Stimulated activated CD8-positive, alpha-beta memory T cell treated with anti-CD3 and anti-CD28 coated beads, Interleukin-15, amount 100 ng/mL, for 48 hours (primary cell): ENCODE measurements around the gene GPR108.
"Not testable (repeated sequence)": the region's sequence is repeated elsewhere in the genome, so short reads cannot be mapped to it uniquely, and the experiment has no call there.

ENCODE experiments used
- DNase-seq, 2 donors: peaks; one replicate each; pipeline ENCODE4 v3.0.0-alpha.2; 2020; ENCODE audit warnings: low read depth in 2 of 2

The GPR108 gene

DNA sequence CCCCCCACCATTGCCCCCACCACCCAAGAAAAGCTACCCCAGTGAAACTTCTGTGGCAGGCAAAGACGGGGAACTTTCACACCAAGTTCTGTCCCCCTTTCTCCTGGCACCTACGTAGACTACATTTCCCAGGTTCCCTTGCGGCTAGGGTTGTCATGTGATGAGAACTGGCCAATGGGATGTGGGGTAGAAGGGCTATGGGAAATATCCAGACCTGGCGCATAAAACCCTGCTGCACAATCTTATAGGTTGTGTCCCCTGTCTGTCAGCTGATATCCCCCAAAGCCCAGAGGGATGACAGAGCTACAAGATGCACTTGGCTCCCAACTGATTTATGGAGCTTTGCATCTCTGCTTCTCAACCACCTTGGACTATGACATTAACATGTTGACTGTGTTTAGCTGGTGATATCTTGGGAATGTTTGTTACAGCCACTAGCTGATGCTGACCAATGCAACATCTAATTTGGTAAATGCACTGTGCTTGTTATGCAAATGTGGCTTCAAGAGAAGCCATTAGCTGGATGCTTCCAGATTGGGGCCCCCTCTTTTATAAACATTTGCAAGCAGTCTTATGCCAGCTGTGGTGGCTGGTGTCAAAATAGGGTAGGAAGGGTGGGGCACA is 23.8 kb upstream of the GPR108 start:
- DNase-seq, result no peak

DNA sequence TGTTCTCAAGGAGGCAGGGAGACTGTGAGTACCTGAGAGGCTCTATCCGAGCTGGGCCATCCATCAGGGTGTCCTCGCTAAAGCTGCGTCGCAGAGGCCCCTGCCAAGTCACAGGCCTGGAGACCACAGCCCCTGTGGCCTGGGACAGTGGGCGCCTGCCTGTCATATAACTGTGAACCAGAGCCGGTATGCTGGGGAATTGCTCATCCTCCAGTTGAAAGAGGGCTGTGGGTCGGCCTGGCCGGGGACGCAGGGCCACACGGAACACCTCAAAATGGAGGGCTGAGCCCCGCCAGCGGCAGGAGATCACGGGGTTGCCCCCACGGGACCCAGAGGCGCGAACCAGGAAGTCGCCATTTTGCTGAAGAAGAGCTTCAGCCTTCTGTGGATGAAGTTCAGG is 23.2 kb upstream of the GPR108 start:
- DNase-seq, result no peak

DNA sequence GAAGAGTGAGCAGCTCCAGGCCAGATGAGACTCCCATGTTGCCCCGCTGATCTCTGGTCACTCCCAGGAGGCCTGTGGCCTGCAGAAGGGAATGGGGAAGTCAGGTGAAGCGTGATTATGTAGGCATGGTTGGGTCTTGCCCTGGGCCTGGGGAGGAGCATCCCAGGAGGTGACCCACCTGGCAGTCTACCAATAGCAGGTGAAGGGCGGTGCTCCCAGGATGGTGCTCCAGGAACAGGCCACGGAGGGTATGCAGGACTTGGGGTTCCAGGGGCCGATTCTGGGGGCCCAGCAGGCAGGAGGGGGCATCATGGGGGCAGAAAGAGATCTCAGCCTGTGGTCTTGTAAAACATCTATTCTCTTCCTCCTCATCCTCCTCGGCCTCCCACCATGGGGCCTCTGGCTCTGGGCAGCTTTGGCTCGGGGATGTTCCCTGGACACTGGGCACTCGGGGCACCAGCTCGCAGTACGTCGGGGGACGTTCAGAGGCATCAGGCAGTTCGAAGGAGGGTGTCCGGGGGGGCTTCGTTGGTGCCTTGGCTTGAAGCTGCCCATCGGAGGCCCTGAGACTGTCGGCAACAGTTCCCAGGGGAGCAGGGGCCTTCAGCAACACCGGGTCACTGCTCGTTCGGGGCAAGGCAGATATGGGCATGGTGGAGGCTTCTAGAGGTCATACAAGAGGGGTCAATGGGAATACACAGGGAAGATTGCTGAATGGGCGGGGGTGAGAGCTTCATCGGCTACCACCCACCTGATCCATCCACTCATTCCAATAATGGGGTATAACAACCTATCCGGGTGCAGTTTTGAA is 17.5 kb upstream of the GPR108 start:
- DNase-seq, result no peak

DNA sequence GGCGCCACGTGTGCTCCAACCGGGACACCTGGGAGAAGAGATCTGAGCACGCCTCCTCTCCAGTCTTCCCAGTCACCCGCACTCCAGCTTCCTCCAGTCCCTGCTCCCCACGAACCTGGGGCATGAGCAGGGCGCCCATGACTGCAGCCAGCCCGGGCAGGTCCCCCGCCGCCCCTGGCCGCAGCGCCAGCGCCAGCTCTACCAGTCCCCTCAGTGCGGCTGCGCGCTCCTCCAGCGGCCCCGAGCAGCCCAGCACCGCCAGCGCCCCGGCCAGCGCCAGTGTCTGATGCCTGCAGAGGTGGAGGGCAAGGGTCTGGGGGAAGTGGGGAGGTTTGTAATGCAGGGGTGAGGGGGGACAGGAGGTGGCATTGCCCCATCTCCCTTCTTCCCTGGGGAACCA is 16.8 kb upstream of the GPR108 start:
- DNase-seq, result no peak

DNA sequence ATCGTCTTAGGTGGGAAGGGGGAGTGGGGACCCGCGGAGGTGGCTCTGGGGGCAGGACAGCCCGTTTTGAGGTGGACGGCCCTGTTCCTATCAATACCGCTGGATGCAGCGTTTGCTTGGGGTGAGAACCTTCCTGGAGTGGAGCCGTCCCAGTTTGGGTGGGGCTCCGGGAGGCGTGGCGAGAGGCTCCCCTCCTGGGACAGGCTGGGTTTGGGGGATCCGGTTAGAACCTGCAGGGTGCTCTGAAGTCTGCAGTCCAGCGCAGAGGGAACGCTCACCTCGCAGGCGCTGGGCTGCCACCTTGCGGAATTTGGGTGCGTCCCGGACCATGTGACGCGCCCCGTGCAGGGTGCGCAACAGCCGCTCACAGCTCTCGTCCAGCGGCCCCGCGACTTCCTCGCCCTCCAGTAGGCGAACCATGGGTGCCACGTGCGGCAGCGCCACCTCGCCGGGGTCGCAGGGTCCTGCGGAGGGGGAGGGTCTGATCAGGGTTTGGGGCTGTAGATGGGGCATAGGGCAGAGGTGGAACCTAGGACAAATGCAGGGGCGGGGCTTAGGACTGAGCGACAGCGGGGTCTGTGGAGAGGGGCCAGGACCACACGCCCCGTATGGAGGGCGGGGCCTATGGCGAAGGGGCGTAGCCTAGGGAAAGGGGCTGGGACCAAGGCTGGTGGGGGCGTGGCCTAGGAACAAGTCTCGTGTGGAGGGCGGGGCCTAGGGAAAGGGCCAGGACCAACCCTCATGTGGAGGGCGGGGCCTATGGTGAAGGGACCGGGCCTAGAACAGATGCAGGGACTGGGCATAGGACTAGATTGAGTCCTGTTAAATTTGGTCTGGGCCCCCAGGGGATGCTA is 16.0 kb upstream of the GPR108 start:
- peak; percentile 73 to 78 for DNase-seq

DNA sequence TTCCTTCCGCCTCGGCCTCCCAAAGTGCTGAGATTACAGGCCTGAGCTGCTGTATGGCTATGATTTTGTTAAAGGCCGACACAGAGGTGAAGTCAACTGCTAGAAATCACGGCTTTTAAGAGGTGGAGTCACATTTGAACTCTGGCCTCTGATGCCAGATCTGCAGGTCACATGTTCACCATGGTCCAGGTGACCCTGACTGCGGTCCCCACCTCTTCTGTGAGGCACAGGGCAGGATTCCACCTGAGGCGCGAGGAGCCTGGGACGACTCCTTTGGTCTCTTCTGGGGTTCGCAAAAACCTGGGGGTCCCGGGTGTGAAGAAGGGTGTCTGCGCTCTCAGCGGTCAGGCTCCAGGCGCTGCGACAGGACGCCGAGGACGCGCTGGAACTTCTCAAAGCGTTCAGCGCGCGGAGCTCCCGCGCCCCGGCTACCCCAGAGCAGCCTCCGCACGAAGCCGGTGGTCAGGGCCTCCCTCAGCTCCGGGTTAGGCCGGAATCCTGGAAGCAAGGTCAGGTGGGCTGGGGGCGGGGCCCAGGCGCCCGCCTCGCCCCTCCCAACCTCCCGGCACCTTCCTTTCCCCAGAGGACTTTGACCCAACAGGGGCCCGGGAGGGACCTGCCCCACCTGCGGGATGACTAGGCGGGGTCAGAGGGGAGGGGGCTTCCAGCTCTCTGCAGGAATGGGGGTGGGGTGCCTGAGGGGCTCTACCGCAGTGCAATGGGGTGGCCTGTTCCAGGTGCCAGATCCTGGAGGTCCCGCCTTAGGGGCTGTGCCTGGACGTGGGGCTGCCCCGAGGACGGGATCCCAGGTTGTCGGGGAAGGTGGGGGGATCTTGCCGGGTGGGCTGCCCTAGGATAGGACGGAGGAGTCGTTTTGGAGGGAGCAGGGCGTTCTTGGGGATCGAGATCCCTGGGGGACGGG is 15.1 kb upstream of the GPR108 start:
- no peak for DNase-seq

DNA sequence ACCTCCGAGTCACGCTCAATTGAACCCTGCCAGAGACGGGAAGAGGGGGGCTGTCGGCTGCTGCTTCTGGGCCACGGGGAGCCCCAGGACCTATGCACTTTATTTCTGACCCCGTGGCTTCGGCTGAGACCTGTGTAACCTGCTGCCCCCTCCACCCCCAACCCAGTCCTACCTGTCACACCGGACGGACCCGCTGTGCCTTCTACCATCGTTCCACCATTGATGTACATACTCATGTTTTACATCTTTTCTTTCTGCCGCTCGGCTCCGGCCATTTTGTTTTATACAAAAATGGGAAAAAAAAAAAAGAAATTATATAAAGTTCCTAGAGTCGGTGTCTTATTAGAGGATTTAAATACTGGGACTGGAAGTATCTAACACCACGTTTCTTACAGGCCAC is 13.8 kb upstream of the GPR108 start:
- no peak for DNase-seq

DNA sequence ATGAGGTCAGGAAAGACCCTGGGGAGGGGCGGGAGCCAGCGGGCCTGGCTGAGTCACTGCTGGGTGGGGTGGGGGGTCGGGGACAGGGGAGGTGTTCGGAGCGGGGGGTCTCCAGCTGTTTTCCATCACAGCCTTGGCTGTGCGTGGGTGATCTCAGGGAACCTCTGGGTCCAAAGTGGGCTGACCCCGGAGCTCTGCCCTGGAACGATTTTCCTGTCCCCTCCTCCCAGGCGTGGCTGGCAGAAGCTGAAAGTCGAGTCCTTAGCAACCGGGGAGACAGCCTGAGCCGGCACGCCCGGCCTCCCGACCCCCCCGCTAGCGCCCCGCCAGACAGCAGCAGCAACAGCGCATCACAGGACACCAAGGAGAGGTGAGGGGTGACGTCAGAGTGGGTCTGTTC is 12.7 kb upstream of the GPR108 start:
- no peak for DNase-seq

DNA sequence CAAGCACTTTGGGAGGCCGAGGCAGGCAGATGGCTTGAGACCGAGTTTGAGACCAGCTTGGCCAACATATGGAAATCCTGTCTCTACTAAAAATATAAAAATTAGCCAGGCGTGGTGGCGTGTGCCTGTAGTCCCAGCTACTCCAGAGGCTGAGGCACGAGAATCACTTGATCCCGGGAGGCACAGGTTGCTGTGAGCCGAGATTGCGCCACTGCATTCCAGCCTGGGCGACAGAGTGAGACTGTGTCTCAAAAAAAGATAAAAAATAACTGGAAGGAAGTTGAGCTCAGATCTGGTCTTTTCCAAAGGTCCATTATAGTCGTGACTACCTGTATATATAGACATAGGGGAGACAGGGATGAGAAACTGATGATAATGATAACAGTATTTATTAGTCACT is 11.2 kb upstream of the GPR108 start:
- not testable (repeated sequence) for DNase-seq

DNA sequence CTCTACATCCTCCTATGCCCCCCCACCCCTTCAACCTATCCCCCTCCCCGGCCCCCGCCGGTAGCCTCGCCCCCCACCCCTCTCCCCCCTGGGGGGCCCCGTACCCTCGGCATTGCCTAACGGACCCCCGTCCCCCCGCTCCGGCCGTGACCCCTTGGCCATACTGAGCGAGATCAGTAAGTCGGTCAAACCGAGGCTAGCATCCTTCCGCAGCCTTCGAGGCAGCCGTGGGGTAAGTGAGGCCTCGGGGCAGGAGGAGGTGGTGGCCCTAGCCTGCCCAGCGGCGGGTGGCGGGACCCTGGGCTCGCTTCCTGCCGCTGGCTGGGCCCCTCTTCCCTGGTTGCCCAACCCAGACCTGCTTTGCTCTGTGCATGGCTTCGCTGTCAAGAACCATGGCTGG is 8.6 kb upstream of the GPR108 start:
- DNase-seq, result no peak

DNA sequence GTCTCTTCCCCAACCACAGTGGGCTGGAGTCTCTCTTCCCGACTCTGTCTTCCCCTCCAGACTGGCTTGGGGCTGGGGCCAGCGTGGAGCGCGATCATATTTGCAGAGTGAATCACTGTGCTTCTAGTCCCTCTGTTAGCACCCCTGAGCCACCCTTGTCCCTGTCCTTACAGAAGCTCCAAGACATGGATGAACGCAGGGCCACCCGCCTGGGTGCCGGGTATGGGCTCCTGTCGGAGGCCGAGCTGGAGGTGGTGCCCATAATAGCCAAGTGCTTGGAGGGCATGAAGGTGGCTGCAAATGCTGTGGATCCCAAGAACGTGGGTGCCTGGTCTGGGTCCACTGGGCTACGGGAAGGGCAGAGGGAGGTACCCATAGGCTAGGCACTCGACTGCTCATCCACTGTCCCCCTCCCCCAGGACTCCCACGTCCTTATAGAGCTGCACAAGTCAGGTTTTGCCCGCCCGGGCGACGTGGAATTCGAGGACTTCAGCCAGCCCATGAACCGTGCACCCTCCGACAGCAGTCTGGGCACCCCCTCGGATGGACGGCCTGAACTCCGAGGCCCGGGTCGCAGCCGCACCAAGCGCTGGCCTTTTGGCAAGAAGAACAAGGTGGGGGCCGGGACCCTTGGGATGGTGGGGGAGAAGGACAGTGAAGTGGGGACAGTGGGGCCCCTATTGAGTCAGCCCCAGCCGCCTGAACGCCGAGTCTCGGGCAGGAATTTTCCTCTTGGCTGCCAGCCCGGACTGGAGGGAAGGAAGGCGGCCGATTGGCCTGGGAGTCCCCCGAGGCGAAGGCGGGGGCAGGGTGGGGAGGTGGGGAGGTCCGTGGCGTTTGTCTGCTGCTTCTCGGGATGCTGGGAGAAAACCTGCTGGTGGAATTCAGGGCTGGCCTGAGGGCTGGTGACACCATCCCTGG is 7.3 kb upstream of the GPR108 start:
- no peak for DNase-seq

DNA sequence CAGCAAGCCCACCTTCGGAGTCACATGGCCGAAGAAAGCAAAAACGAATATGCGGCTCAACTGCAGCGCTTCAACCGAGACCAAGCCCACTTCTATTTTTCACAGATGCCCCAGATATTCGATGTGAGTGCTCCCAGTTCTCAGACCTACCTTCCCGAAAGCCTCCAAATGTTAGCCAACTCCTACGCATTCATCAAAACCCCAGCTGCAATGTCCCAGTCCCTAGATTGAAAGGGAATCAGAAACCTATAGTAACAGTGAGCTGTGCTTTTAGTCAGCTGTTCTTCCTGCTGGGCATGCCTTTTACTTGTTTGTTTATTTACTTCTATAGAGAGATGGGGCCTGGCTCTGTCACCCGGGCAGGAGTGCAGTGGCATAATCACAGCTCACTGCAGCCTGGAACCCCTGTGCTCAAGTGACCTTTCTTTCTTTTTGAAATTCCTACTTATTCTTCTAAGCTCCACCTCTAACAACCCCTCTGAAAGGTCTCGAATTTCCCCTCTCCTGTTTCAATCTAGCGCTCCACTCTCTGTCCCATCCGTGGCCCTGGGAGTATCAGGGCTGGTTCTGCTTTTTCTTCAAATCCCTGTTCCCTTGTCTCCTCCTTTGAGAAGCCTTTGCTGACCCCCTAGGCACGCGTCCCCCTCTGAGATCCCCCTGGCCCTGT is 6.5 kb upstream of the GPR108 start:
- DNase-seq, result no peak

DNA sequence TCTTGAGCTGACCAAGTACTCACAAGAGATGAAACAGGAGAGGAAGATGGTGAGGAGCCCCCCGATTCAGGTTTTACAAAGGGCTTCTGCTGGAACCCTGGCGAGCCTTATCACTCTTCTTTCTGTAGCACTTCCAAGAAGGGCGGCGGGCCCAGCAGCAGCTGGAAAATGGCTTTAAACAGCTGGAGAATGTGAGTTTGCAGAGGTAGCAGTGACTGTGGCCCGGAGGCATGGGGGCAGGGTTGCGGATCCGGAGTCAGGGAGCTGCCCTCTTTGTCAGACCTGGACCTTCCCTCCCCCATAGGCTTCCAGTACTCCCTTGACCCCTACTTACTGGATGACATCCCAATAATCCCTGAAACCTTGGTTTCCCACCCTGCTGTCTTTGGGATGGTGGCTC is 5.7 kb upstream of the GPR108 start:
- DNase-seq, result no peak

DNA sequence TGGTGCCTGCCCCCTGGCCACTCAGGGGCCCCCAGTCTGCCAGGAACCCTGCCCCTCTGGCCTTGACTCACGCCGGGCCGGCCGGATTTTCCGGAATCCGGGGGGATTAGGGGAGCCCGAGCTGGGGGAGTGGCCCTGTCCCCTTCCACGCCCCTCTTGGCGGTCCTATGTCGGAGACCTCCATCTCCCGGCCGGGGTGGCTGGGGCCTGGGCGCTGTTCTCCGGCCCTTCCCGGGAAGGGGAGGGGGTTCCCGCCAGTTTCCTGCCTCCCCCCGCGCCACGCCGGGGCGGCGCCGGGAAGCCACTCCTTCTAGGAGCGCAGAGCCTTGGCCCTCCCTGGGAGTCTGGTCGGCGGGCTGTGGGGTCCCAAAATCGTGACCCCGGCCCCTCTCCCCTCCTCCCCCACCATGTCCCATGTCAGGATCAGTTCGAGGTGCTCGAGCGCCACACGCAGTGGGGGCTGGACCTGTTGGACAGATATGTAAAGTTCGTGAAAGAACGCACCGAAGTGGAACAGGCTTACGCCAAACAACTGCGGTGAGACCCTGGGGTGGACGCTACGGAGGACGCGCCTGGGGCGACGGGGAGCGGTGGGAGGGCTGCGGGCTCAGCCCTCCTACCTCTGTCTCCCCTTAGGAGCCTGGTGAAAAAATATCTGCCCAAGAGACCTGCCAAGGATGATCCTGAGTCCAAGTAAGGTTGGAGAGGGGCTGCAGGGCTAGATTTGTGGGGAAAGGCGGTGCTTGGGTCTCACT is 3.4 kb upstream of the GPR108 start:
- DNase-seq, result no peak

DNA sequence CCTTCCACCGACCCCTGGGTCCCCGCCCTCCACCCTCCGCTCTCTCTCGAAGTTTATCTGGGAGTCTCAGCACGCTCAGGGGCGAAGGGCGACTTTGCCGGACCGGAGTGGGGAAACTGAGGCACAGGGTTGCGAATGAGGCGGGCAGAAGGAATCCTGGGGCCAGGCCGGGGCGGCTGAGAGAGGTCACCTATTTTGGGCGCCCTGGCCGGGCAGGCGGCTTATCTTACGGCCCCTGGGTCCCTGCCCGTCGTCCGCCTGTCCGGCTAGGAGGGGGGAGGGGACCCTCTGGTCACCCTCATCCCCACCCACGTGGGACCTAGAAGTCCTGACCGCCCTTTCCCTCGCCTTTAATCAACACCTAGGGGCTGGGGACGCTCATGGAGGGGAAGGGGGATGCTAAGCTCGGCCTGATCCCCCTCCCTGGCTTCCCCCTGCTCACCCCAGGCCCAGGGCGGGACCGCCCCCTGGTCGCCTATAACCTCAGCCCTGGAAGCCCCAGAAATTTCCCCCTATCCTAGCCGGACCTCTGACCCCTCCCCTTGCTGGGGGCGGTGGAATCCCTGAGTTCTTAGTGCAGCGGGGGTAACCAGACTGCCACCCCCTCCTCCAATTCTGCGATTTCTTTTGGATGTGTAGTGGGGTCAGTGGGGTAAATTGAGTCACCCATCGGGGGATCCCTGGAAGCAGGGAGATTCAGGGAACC is 2.7 kb upstream of the GPR108 start:
- DNase-seq, result no peak

DNA sequence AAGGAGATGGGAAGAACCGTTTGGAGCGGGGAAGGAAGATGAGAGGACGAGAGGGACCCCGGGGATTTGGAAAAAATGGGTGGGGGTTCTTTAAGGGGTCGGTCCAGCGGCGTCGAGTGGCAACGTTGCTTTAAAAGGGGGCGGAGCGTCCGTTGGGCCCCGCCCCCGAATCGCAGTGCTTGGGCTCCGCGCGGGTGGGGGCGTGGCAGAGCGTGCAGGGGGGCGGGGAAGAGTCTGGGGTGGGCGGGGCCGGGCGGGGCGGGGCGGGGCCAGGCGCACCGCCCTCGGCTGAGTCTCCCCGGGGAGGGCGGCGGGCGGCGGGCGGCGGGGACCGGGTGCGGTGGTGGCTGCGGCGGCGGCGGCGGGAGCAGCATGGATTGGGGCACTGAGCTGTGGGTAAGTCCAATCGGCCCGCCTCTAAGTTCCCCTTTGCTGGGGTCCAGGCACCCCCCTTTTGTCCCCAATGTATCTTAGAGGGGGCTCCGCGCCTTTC is 2.1 kb upstream of the GPR108 start, which contains the start of gene TRIP10:
TRIP10 (plus strand) TSS at position 291 of the 493 bp plus-strand sequence; CDS start at position 373, 82 bp downstream.
- peak; percentile 66 to 73 for DNase-seq

DNA sequence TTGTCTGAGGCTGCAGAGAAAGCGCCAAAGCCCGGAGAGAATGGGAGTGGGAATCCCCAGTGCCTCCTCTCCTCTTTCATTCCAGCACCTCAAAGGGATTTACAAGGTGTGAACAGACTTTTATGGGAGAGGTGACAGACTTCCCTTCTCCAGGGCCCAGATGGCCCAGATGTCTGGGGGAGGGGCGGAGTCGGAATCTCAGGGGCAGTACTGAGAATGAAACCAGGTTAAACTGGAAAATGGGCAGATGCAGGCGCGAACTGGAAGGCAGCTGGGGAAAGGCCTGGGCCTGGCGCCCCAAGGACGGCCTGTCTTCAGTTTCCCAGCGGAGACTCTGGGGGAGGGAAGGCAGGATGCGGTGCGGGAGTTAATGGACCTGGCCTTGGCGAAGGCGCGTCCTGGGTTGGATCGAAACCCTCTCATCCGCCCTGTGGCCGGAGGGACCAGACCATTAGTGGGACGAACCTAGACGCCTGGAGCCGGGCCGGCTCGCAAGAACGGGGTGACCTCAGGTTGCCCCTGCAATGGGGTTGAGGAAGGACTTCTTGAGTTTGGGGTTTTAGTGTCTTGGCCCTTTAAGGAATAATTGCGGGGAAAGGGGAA is 1.5 kb upstream of the GPR108 start:
- DNase-seq, result no peak
